Activated CD4-positive, alpha-beta T cell treated with anti-CD3 and anti-CD28 coated beads, Interleukin-10, Interleukin-2, amounts not matched to agents 100 ng/mL and 50 ng/mL, durations not matched to agents 16 hours and 8 hours (primary cell): Measurements from ENCODE around the gene PPT2.

Source experiments
- DNase-seq: peaks from one replicate; pipeline ENCODE4 v3.0.0-alpha.2; 2020

PPT2 gene

GRCh38 chr6:32153564-32154513, at the start of gene PPT2:
PPT2 (plus strand) TSS chr6:32154141; CDS start chr6:32154595, 454 bp downstream.
- DNase-seq = peak; percentile 72

GRCh38 chr6:32105433-32105832, 48.5 kb upstream of the PPT2 start:
- DNase-seq = no peak

GRCh38 chr6:32107406-32107805, 46.5 kb upstream of the PPT2 start:
- DNase-seq = no peak

- DNase-seq = no peak
Measured at GRCh38 chr6:32108094-32108627, 45.8 kb upstream of the PPT2 start.

GRCh38 chr6:32108727-32109113, 45.2 kb upstream of the PPT2 start:
- DNase-seq = no peak

GRCh38 chr6:32109114-32109764, 44.7 kb upstream of the PPT2 start, which contains the start of gene TNXB:
TNXB (minus strand) TSS chr6:32109338; CDS start chr6:32098198, 11,140 bp downstream.
- no peak for DNase-seq

GRCh38 chr6:32109765-32110160, 44.2 kb upstream of the PPT2 start:
- DNase-seq = no peak

GRCh38 chr6:32110632-32111031, 43.3 kb upstream of the PPT2 start:
- no peak for DNase-seq

GRCh38 chr6:32111424-32112066, 42.4 kb upstream of the PPT2 start:
- no peak for DNase-seq

- DNase-seq = no peak
Measured at GRCh38 chr6:32112431-32112980, 41.4 kb upstream of the PPT2 start.

GRCh38 chr6:32113386-32114352, 40.3 kb upstream of the PPT2 start:
- no peak for DNase-seq

- no peak for DNase-seq
Measured at GRCh38 chr6:32114796-32115195, 39.1 kb upstream of the PPT2 start.

GRCh38 chr6:32115623-32116022, 38.3 kb upstream of the PPT2 start:
- DNase-seq = no peak

GRCh38 chr6:32116674-32117073, 37.3 kb upstream of the PPT2 start:
- peak; percentile 20 for DNase-seq

- DNase-seq = no peak
Measured at GRCh38 chr6:32117461-32117860, 36.5 kb upstream of the PPT2 start.

GRCh38 chr6:32118782-32119628, 34.9 kb upstream of the PPT2 start:
- peak; percentile 77 for DNase-seq

GRCh38 chr6:32120573-32121059, 33.3 kb upstream of the PPT2 start:
- DNase-seq = no peak

- DNase-seq = no peak
Measured at GRCh38 chr6:32123681-32124080, 30.3 kb upstream of the PPT2 start.

- DNase-seq = peak; percentile 13
Measured at GRCh38 chr6:32126880-32127279, 27.1 kb upstream of the PPT2 start.

- no peak for DNase-seq
Measured at GRCh38 chr6:32127409-32127716, 26.6 kb upstream of the PPT2 start.
